ENCODE measurements around the gene AKR1C8. TPM values are rescaled to one million over a fixed set of nuclear protein-coding genes. Genes with fewer than 3 reads are reported as not detected.

The AKR1C8 gene
- total and polyA plus RNA-seq, 10 of the 15 experiments (the other 5 are each of a cell fraction or from before 2014, with no cell fraction given): 0.18 TPM; not detected in 9

- Histone ChIP-seq H3K79me2 (ENCODE audit: control insufficient read depth, insufficient read depth, low read length) (no peaks in the 10 kb centered on the region), H3K36me3 (ENCODE audit: control insufficient read depth in 2 of 2, insufficient read depth in 2 of 2, low read length in 1 of 2) (no peaks in the 10 kb centered on the region), H4K20me1 (ENCODE audit: control insufficient read depth, insufficient read depth) (no peaks in the 10 kb centered on the region), H3K4me3 (no peak overlapping the region), H3K4me1 (ENCODE audit: control insufficient read depth, insufficient read depth, low read length) (no peaks in the 10 kb centered on the region), H2AFZ (ENCODE audit: control insufficient read depth, low read depth, low read length) (no peak overlapping the region), H3K9ac (ENCODE audit: control insufficient read depth, insufficient read depth, low read length) (no peak overlapping the region), H3K4me2 (ENCODE audit: control insufficient read depth, insufficient read depth) (no peak overlapping the region), H3K27ac (ENCODE audit: control insufficient read depth, insufficient read depth) (no peak overlapping the region), H3K9me3 (replicated peaks; ENCODE audit: control insufficient read depth, insufficient read depth, low read length) (no peaks in the 10 kb centered on the region), H3K27me3 (replicated peaks in 1 of 2; ENCODE audit: control insufficient read depth in 2 of 2, insufficient read depth in 2 of 2, low read length in 1 of 2) (no peaks in the 10 kb centered on the region)
- intact Hi-C loops (cut with micrococcal nuclease; ENCODE audit: unreplicated experiment): no loop called here
- in situ Hi-C loops (cut with MboI): no loop called here
- WGBS (ENCODE audit: insufficient coverage, insufficient replicate concordance, low lambda C conversion rate, missing lambda C conversion rate): 0% methylated on average over 2 of the region's 2 CpGs
- ChIA-PET SMC1A (ENCODE audit: uncharacterized antibody, unreplicated experiment) (no interaction called here), RAD21 (ENCODE audit: unreplicated experiment) (no interaction called here), CTCF (no interaction called here), POLR2A (no interaction called here)
- no peak for FAIRE-seq
- ATAC-seq: no peak
- no peak for DNase-seq (ENCODE audit: low read depth, low spot score)
- TF ChIP-seq NFXL1 (IDR thresholded peaks at IDR 0.05; ENCODE audit: borderline replicate concordance) (no peak), CREB1 (IDR thresholded peaks at IDR 0.05; ENCODE audit: low read depth) (no peak), USF2 (IDR thresholded peaks at IDR 0.05; ENCODE audit: borderline replicate concordance, low read depth, low read length) (no peak), TBL1XR1 (IDR thresholded peaks at IDR 0.05; ENCODE audit: low read depth, low read length) (no peak), LARP7 (IDR thresholded peaks at IDR 0.05) (no peak), MYC (IDR thresholded peaks at IDR 0.05; ENCODE audit: insufficient read depth, insufficient read length, insufficient replicate concordance, low read length, severe bottlenecking) (no peak), FOXK2 (IDR thresholded peaks at IDR 0.05) (no peak), EGR1 (IDR thresholded peaks at IDR 0.05; ENCODE audit: borderline replicate concordance in 1 of 2, low read depth in 2 of 2, low read length in 2 of 2) (no peak), ZBTB33 (IDR thresholded peaks at IDR 0.05) (no peak), JUNB (IDR thresholded peaks at IDR 0.05) (no peak), STAT1 (conservative IDR thresholded peaks at IDR 0.05) (no peak), SUZ12 (IDR thresholded peaks at IDR 0.05; ENCODE audit: unreplicated experiment) (no peak), SREBF1 (IDR thresholded peaks at IDR 0.05; ENCODE audit: low read length) (no peak)
- TF ChIP-seq, protein P1, sequence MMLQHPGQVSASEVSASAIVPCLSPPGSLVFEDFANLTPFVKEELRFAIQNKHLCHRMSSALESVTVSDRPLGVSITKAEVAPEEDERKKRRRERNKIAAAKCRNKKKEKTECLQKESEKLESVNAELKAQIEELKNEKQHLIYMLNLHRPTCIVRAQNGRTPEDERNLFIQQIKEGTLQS (IDR thresholded peaks at IDR 0.05; ENCODE audit: borderline replicate concordance, extremely low read depth, low read depth, low read length): no peak
- TF ChIP-seq, protein P2, sequence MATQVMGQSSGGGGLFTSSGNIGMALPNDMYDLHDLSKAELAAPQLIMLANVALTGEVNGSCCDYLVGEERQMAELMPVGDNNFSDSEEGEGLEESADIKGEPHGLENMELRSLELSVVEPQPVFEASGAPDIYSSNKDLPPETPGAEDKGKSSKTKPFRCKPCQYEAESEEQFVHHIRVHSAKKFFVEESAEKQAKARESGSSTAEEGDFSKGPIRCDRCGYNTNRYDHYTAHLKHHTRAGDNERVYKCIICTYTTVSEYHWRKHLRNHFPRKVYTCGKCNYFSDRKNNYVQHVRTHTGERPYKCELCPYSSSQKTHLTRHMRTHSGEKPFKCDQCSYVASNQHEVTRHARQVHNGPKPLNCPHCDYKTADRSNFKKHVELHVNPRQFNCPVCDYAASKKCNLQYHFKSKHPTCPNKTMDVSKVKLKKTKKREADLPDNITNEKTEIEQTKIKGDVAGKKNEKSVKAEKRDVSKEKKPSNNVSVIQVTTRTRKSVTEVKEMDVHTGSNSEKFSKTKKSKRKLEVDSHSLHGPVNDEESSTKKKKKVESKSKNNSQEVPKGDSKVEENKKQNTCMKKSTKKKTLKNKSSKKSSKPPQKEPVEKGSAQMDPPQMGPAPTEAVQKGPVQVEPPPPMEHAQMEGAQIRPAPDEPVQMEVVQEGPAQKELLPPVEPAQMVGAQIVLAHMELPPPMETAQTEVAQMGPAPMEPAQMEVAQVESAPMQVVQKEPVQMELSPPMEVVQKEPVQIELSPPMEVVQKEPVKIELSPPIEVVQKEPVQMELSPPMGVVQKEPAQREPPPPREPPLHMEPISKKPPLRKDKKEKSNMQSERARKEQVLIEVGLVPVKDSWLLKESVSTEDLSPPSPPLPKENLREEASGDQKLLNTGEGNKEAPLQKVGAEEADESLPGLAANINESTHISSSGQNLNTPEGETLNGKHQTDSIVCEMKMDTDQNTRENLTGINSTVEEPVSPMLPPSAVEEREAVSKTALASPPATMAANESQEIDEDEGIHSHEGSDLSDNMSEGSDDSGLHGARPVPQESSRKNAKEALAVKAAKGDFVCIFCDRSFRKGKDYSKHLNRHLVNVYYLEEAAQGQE (IDR thresholded peaks at IDR 0.05; ENCODE audit: low read depth, low read length): no peak
- no TSS peak for BruUV-seq (replicated peaks)
Measured at GRCh38 chr10:5233324-5233723, 48.4 kb upstream of the AKR1C8 start.

All from GM12878 (cell line).